ENCODE measurements around the gene TEX264. TPM values are rescaled to one million over a fixed set of nuclear protein-coding genes. Genes with fewer than 3 reads are reported as not detected.
A peak's percentile ranks its signal among the peaks of the same experiment; 100 is the strongest.

Gene TEX264
- total RNA-seq, 1 donor from 2014 or later: 0.54 TPM

DNA sequence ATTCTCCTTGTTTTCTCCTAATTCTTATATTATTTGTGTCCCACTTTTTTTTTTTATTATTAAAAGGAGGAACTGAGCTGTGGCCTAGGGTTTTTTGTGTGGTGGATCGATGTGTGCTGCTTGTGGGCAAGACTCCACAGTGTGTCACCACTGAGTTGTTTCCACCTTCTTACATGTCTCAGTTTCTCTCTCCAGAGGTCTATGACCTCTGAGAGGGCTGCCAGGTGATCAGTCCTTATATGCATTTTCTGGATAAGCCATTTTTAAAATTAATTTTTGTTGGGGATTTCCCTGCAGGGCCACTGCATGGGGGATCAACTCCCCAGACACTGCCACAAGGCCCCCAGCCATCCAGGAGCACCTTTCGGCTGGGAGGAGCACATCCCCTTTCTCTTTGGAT, 80.2 kb downstream of the TEX264 start:
- no peak overlapping the region for H3K27ac ChIP-seq
- H3F3A ChIP-seq (ENCODE audit: low read depth): no peaks in the 10 kb centered on the region
- Mint-ChIP-seq H3K9me3 (peaks cover 14% of the 10 kb centered on the region), H3K27ac (no peak overlapping the region), H3K4me3 (no peak overlapping the region), H3K36me3 (no peaks in the 10 kb centered on the region), H3K27me3 (ENCODE audit: insufficient read depth, low read depth) (peaks cover 5% of the 10 kb centered on the region), H3K4me1 (no peaks in the 10 kb centered on the region)
- H3K4me1 ChIP-seq: no peaks in the 10 kb centered on the region
- no peak overlapping the region for H2AFZ ChIP-seq (replicated peaks)
- no peaks in the 10 kb centered on the region for H4K20me1 ChIP-seq (ENCODE audit: low read depth)
- H3K9ac ChIP-seq: no peak overlapping the region
- no peaks in the 10 kb centered on the region for H3K79me2 ChIP-seq (ENCODE audit: low read depth)
- no peak overlapping the region for H3K4me3 ChIP-seq
- TF ChIP-seq EZH2 (IDR thresholded peaks at IDR 0.05) (no peak), EZH2phosphoT487 (IDR thresholded peaks at IDR 0.05) (no peak)
- TF ChIP-seq, protein P1, sequence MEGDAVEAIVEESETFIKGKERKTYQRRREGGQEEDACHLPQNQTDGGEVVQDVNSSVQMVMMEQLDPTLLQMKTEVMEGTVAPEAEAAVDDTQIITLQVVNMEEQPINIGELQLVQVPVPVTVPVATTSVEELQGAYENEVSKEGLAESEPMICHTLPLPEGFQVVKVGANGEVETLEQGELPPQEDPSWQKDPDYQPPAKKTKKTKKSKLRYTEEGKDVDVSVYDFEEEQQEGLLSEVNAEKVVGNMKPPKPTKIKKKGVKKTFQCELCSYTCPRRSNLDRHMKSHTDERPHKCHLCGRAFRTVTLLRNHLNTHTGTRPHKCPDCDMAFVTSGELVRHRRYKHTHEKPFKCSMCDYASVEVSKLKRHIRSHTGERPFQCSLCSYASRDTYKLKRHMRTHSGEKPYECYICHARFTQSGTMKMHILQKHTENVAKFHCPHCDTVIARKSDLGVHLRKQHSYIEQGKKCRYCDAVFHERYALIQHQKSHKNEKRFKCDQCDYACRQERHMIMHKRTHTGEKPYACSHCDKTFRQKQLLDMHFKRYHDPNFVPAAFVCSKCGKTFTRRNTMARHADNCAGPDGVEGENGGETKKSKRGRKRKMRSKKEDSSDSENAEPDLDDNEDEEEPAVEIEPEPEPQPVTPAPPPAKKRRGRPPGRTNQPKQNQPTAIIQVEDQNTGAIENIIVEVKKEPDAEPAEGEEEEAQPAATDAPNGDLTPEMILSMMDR (IDR thresholded peaks at IDR 0.05): no peak
- H3K9me3 ChIP-seq (ENCODE audit: low read depth): peaks cover 8% of the 10 kb centered on the region
- H3K4me2 ChIP-seq: no peak overlapping the region
- H3K27me3 ChIP-seq: no peaks in the 10 kb centered on the region
- DNase-seq (ENCODE audit: low spot score): no peak
- H3K36me3 ChIP-seq: no peaks in the 10 kb centered on the region

Small RNA genes lying within 50 kb of the gene (small RNA-seq; reads per million reads assigned to genes)
- gene RNA5SP132: 140 reads per million, percentile 98 among the genes with 10 or more reads in this experiment

Other genes with a start within 250 kb of the TEX264 start
- gene DCAF1, start 171.2 kb upstream of the TEX264 start, total RNA-seq (ENCODE audit: low replicate concordance): 20.2 and 22.0 TPM in 2 replicates
- gene RAD54L2, start 132.5 kb upstream of the TEX264 start, total RNA-seq (ENCODE audit: low replicate concordance): 30.5 and 31.7 TPM in 2 replicates
- 1.9 and 4.9 TPM in 2 replicates for gene GRM2, start 35.8 kb downstream of the TEX264 start, total RNA-seq (ENCODE audit: low replicate concordance)
- not detected in 2 replicates for gene IQCF6, start 108.0 kb downstream of the TEX264 start, total RNA-seq (ENCODE audit: low replicate concordance)
- not detected in 2 replicates for gene IQCF2, start 190.4 kb downstream of the TEX264 start, total RNA-seq (ENCODE audit: low replicate concordance)
- gene IQCF5, start 204.3 kb downstream of the TEX264 start, total RNA-seq (ENCODE audit: low replicate concordance): not detected in 2 replicates
- gene IQCF1, start 232.1 kb downstream of the TEX264 start, total RNA-seq (ENCODE audit: low replicate concordance): not detected in 2 replicates

Measured in neural progenitor cell (in vitro differentiated cells).